Stimulated activated CD8-positive, alpha-beta memory T cell treated with anti-CD3 and anti-CD28 coated beads, Interleukin-12 subunit alpha, Interleukin-12 subunit beta, amount 100 ng/mL, for 4 hours (primary cell): ENCODE results near the gene TMEM218.
"Not testable (repeated sequence)": the region's sequence is repeated elsewhere in the genome, so short reads cannot be mapped to it uniquely, and the experiment has no call there.

Experiments
- DNase-seq: peaks from one replicate; pipeline ENCODE4 v3.0.0-alpha.2; 2020; ENCODE audit warnings: low read depth

The TMEM218 gene

GRCh38 chr11:125075242-125075625 lies 36.2 kb downstream of the TMEM218 start:
- no peak for DNase-seq

DNA sequence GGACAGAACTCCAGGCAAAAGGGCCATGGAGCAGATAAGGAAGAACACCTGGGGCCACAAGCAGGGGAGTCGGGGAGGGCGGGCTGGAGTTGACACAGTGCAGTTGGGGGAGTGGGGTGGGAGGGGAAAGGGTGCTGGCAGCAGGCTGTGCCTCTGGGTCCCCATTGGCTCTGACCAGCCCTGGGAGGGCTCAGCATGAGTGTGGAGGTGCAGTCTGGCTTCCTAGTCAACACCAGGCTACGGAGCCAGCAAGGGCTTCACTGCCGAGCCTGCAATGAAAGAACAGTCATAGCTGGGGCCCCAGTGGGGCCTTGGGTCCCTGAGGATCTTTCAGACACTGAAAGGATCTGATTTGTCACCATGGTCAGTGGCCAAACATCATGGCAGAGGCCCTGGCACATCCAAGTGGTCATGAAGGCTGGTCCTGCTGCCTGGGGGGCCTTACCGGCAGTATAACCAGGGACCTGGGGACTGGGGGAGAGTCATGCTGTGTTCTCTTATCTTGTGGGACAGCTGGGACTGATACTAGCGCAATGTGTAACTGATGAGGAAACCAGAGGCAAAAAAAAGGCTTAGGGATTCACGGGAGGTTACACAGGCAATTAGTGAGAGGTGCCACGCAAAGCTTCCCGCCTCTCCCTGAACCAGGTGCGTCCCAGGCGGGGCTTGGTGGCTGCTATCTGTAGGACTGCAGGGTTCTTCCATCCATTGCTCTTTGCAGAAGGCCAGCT lies 36.8 kb downstream of the TMEM218 start:
- DNase-seq = no peak

GRCh38 chr11:125073616-125074483 lies 37.6 kb downstream of the TMEM218 start:
- no peak for DNase-seq

GRCh38 chr11:125072961-125073590 lies 38.4 kb downstream of the TMEM218 start:
- DNase-seq = no peak

GRCh38 chr11:125072218-125072960 lies 39.0 kb downstream of the TMEM218 start:
- DNase-seq = no peak

GRCh38 chr11:125071846-125072217 lies 39.6 kb downstream of the TMEM218 start:
- DNase-seq = no peak

- DNase-seq = no peak
Measured at GRCh38 chr11:125071435-125071834, 40.0 kb downstream of the TMEM218 start.

- DNase-seq = no peak
Measured at GRCh38 chr11:125070699-125071254, 40.6 kb downstream of the TMEM218 start.

GRCh38 chr11:125069796-125070195 lies 41.6 kb downstream of the TMEM218 start:
- DNase-seq = no peak

GRCh38 chr11:125069008-125069407 lies 42.4 kb downstream of the TMEM218 start:
- no peak for DNase-seq

GRCh38 chr11:125068368-125068767 lies 43.1 kb downstream of the TMEM218 start:
- DNase-seq = no peak

DNA sequence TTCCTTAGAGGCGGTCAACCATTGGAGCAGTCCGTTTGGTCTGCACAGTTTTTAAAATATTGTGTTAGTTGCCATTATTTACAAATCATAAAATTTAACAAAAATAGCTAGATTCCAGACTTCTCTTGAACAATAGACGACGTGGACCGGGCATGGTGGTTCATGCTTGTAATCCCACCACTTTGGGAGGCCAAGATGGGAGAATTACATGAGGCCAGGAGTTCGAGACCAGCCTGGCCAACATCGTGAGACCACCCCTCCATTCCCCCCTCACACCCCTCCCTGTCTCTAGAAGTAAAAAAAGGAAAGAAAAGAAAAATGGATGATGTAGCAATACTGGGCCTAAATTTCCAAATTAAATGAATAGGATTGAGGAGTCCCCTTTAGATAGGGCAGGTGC lies 47.4 kb downstream of the TMEM218 start:
- no peak for DNase-seq

GRCh38 chr11:125063429-125064043 lies 47.9 kb downstream of the TMEM218 start:
- no peak for DNase-seq

DNA sequence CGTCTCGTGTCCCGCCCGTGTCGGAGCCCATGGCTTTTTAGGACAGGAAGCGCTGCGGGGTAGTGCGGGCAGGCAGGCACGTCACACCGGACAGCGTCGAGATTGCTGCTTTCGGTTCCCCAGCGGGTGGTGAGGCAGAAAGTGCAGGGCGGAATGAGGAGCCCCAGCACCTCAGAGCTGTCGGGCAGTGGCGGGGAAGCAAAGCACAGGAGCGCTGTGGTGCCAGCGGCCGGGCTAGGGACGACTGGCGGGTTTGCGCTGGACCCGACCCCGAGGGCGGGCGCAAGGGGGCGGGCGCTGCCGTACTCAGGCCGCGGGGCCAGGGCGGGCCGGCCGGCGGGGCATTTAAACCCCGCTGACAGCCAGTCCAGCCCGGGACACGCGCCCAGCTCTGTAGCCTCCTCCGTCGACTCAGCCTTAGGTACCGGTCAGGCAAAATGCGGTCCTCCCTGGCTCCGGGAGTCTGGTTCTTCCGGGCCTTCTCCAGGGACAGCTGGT lies 48.4 kb downstream of the TMEM218 start, which contains the start of gene SLC37A2:
SLC37A2 (plus strand) TSS at position 375 of the 498 bp plus-strand sequence; CDS start at position 438, 63 bp downstream.
- peak; percentile 25 for DNase-seq

DNA sequence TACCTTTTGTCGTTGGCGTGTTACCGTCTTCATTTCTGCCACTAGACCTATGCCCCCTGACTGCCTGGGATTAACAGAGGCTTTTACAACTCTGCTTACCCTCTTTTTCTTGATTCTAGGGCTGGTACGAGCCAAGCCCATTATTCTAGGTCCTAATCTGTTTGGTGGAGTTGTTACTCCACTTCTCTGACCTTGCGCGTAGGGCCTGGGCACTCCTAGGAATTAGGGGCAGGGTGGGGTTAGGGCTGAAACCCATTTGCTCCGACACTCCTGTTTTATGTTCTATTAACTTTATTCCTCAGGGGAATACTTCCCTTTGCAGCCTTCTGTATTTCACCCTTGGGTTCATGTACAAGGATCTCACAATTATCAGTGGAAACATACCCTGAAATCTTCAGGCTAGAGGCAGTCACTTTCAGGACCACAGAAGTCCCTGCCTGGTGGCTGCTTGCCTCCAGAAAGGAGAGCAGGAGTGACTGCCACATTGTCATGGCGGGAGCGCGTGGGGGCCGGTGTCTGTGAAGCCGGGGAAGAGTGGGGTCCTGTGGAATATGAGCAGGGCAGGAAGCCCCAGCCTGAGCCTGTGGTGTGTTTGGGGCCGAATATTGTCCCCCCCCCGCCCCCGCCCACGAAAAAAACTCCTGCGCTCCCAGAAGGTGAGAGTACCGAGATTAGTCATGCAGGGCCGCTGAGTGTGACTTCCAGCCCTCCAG lies 49.1 kb downstream of the TMEM218 start:
- no peak for DNase-seq

DNA sequence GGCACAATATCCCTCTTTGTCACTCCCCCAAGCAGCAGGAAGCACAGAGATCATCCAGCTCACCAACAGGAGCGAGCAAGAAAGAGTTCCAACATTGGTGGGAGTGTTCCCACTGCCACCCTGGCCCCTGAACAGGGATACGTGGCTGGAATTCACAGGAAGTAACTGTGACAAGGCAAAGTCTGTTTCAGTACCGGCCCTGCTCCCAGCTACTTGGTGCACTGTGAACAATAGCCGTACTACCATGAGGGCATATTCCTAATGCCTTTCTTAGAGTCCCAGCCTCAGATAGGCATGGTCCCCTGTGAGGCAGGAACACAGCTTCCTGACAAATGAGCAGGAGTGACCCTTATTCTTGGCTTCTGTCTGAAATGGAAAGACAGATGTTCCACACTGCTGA lies 50.1 kb downstream of the TMEM218 start:
- DNase-seq = no peak

GRCh38 chr11:125057693-125058016 lies 53.8 kb downstream of the TMEM218 start:
- DNase-seq = no peak

- DNase-seq = no peak
Measured at GRCh38 chr11:125056931-125057692, 54.3 kb downstream of the TMEM218 start.

- not testable (repeated sequence) for DNase-seq
Measured at GRCh38 chr11:125056111-125056510, 55.3 kb downstream of the TMEM218 start.
